Left renal cortex interstitium (tissue), 4 donors: ENCODE data around the gene EPN3. TPM values are rescaled to one million over a fixed set of nuclear protein-coding genes. Genes with fewer than 3 reads are reported as not detected.

Experiments
- DNase-seq, 4 donors: peaks; one replicate each; pipeline ENCODE4 v3.0.0-alpha.2; 2013; ENCODE audit warnings: low read depth in 4 of 4, low spot score in 2 of 4, missing footprints in 1 of 4
- polyA plus RNA-seq, 4 donors: library from polyadenylated mRNA; unstranded; fragments of 120-200 nt; gene quantifications; one replicate each; pipeline ENCODE4 v1.2.1, GENCODE V29; 2013; ENCODE audit not compliant: insufficient read length in 4 of 4

Gene EPN3
- 10 to 100 TPM in 2 of 4 donors, 1 to 10 TPM in 2; 8.0 to 18.0 (median 10.9) TPM for polyA plus RNA-seq

DNA sequence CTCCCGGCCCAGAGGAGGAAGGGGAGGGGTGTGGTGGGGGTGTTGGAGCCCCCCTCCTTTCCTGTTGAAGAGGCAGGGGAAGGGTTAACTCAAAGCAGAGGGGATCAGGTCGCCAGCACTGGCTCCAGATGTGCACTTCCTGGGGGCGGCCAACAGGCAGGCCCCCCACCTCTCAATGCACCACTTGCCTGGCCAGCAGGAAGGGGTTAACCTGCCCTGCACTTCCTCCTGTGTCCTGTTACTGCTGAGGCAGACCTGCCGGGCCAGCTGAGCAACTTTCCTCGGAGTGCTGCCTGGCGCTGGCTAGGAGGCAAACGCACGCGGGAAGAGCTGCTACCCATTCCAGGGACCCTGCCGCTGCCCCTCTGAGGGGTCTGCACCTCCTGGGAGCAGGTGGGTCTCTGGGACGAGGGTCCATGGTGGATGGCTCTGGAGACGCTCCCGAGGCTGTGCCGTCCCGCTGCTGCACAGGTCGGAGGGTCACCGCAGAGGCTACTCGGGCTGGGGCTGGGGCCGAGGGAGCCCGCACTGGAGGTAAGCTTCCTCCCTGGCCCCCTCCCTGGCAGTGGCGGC is at the start of gene EPN3:
Gene EPN3, plus strand, starts transcription at position 284 of the 573 bp plus-strand sequence. CDS start 3,822 bp downstream, outside the sequence.
- no peak for DNase-seq

- DNase-seq: no peak
Observed at GRCh38 chr17:50483266-50483665, 49.3 kb upstream of the EPN3 start.

- DNase-seq: no peak
Observed at GRCh38 chr17:50484386-50485155, 48.0 kb upstream of the EPN3 start.

- no peak for DNase-seq
Observed at GRCh38 chr17:50487213-50488096, 45.1 kb upstream of the EPN3 start.

DNA sequence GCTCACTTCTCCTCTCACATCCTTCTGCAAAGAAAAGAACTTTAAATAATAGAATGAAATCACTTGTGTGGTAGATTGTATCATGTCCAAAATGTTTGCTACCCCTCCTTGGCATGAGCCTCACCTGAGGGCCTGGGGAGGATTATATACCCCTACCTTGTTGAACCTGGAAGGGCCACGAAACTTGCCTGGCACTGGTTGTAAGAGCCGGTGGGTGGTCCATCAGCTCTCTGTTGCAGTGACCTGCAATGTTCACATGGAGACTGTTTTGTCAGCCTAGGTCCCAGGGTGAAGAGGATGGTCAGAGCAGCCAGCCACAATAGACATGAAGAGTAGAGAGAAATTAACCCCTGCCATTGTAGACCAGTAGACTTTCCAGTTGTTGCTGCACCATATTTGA is 43.7 kb upstream of the EPN3 start:
- no peak for DNase-seq

DNA sequence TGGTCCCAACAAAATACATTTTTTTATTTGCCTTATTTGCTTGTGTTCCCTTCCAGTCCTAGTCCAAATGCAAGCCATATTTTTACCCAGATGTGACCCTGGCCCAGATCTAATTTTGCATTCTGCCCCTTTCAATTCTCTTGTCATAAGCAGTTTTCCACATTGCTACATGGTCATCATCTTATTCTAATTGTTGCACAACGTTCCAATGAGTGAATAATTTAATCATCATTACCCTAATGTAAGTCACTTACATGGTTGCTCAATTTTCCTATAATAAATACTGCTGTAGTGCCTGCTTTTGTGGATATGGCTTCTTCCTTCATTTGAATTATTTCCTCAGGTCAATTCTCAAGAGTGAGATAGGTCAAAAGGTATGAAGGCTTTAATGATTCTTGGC is 41.0 kb upstream of the EPN3 start:
- DNase-seq: no peak

DNA sequence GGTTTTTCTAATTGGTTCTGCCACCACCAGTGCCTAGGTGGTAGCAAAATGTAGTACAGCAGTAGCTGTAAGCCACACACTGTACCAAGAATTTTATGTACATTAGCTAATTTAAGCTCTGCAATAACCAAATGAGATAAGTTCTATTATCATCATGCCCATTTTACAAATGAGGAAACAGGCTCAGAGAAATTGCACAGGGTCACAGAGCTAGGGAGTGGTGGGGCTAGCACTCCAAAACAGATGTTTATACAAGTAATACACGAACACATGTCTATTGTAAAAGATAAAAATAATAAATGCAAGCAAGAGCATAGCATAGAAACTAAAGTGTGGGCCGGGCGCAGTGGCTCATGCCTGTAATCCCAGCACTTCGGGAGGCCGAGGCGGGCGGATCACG is 40.3 kb upstream of the EPN3 start:
- DNase-seq: no peak

GRCh38 chr17:50493744-50494143 is 38.8 kb upstream of the EPN3 start:
- DNase-seq: no peak

DNA sequence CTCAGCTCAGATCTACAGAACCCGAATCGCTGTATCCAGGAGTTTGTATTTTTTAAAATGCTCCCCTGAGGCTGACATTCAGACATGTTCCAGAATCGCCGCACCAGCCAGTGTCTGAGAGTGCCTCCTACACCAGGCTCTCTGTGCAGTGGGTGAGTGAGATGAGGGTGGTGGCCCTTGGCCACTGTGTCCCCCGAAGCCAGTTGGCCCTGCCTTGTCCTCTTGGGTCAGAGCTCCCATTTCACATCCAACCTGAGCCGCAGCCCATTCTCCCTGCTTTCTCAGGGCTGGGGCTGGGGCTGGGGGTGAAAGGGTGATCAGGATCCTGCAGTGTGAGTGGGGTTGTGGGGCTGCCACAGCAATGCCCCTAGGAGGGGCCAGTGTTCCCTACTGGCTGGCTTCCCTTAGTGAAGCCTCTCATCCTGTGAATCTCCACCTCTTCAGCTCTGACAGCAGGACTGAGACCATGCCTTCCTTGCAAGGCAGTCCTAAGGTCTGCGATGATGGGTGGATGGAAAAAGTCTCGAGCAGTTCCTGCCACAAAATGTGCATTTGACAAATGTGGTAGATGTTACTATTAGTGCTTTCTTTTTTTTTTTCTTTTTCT is 37.2 kb upstream of the EPN3 start:
- DNase-seq: no peak

GRCh38 chr17:50495918-50496317 is 36.6 kb upstream of the EPN3 start:
- DNase-seq: no peak

DNA sequence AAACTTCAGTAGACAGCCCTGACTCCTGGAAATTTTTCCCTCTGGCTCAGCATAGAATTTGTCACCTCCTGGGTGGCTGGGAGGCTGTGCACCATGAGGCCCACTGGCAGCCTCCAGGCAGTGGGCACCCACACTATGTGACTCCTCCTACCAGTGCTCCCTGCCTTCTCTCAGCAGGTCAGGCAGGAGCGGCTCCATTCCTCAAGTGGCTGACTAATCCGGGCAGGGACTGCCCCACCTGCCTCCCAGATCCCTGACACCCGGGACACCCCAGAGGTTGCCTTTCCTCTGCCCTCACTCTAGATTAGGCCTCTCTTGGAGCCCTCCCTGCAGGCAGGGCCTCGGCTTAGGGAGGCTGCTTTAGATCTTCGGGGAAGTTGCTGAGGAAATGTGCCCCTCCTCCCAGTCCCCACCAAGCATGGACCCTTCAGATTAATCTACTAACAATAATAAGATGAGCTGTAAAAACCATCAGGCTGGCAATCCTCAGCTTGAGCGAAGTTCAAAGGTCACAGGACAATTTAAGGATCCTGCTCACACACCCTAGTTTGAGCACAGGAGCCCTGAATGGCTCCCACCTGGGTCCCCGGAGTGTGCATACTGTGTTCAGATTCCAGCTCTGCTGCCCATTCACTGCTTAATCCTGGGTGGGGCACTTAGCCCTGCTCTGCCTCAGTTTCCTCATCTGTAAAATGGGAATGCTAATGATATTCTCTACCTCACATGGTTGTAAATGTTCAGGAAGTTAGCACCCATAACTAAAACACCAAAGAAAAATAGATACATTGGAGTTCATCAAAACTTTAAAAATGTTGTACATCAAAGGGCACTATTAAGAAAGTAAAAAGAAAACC is 34.3 kb upstream of the EPN3 start:
- DNase-seq: no peak

DNA sequence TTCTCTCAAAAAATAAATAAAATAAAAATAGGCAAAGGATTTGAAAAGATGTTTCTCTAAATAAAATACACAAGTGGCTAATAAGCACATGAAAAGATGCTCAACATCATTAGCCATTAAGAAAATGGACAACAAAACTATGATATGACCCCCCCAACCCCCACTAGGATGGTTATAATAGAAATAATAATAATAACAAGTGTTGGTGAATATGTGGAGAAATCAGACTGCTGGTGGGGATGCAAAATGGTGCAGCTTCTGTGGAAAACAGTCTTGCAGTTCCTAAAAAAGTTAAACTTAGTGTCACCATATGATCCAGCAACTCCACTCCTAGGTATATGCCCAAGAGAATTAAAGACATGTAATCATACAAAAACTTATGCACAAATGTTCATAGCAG is 33.3 kb upstream of the EPN3 start:
- DNase-seq: no peak

DNA sequence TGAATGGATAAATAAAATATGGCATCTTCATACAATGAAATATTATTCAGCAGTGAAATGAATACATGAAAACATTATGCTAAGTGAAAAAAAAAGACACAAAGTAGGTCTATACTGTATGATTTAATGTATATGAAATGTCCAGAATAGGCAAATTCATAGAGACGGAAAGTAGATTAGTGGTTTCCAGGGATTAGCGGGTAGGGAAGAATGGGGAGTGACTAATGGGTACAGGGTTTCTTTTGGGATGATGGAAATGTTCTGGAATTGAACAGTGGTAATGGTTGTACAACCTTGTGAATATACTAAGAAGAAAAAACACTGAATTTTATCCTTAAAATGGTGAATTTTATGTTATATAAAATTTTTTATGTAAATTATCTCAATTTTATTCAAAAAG is 32.8 kb upstream of the EPN3 start:
- no peak for DNase-seq

DNA sequence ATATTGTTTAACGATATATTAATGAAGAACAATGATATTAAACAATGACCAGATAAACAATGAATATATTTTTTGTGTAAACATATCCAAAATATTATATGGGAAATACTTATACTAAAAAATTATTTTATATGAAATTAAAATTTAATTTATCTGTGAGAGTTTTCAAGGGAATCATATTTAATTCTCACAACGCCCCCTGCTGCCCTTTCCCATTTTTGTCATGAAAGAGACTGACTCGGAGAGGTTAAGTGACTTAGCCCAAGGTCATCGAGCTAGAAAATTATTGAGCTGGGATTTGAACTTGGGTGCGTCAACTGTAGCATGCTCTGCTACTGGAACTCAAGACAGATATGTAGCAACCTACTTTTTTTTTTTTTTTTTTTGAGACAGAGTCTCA is 31.5 kb upstream of the EPN3 start:
- DNase-seq: no peak

DNA sequence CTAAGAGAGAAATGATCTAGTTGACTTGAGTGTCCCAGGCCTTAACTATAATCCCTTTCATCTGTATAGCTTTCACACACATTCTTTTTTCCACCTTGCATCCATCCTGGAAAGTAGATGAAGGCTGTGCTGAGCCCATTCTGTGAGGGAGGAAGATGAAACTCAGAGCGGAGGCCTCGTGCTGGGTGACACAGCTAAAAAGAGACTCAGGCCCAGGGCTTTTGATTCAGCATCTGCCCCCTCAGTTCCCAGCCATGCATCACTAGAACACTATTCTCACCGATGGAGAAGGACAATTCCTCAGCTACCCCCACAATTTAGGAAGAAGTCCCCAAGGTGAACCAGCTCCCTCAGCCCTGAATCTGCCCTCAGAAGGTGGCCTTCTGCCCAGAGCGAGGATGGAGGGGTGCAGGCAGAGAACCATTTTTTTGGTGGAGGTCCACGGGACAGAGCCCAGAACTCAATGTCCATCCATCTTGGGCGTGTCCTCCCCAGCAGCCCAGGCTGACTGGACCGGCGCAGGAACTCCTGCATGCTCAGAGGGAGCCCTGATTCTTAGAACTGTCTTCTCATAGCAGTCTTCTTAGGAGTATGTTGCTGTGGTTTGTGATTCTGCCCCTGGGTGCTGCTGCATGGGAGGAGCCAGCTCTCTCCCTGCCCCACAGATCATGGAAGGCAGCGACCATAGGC is 30.1 kb upstream of the EPN3 start:
- DNase-seq: no peak

DNA sequence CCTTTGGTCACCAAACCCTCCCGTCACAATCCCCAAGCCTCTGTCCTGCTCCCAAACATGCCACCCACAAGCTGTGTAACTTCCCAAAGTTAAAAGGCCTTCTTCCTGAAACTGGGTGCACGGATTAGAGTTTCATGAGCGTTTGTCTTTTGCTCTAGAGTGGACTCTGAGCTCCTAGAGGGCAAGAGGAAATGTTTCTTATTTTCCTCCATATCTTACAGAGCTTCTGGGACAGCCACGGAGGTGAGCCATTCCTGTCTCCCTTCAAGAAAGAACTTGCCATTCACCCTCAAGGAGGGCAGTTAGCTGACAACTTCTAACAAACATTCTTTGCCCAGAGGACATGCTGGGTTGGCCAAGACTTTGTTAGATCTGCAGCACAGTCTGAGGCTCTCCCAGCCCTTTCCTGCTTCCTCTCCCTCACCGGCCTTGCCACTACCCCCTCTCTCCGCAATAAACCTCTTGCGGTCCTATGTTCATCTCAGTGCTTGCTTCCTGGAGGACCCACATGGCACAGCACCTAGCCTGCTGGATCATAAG is 26.9 kb upstream of the EPN3 start:
- DNase-seq: no peak

GRCh38 chr17:50506298-50506697 is 26.2 kb upstream of the EPN3 start:
- no peak for DNase-seq

DNA sequence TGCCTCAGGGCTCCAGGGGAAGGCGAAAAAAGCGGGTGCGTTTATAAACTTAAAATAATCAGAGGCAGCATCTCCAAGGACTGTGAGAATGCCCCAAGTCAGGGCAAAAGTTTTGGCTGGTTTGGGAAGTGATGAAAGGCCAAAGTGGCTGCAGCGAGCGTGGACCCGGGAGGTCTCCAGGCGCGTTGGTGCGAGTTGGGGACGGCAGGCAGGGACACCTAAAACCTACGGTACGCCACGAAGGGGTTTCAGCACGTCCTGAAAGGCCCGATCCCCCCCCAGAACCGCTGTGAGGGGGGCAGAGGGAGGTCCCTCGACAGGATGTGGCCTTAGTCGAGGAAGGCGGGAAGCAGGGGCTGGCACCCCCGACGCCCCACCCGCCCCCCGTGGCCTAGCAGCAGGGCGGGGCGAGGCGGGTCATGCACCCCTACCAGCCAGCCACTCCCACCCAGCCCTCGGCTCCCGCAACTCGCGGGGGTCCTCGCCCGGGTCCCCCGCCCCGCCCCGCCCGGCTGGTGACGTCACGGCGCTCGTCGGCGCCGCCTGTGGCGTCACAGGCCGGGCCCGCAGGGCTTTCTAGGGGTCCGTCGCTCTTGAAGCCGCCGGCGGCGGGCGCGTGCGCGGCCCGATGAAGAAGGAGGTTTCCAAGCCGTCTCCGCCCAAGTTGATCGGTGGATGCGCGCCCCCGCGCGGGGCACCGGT is 24.5 kb upstream of the EPN3 start, which contains the start of gene MYCBPAP:
Gene MYCBPAP, plus strand, starts transcription at position 569 of the 702 bp plus-strand sequence. CDS start 236 bp downstream, outside the sequence.
- peak in 1 of 4 donors; percentile 77 for DNase-seq
